Stimulated activated CD4-positive, alpha-beta T cell treated with anti-CD3 and anti-CD28 coated beads, Interleukin-2, amount 100 ng/mL, for 24 hours (primary cell): ENCODE results near the gene GPR62.
"Not testable (repeated sequence)": the region's sequence is repeated elsewhere in the genome, so short reads cannot be mapped to it uniquely, and the experiment has no call there.

ENCODE experiments used
- DNase-seq, 2 donors: peaks; one replicate each; pipeline ENCODE4 v3.0.0-alpha.2; 2020

GPR62 gene

GRCh38 chr3:51971350-51971749, 16.2 kb downstream of the GPR62 start:
- no peak for DNase-seq

GRCh38 chr3:51974277-51974962, 19.2 kb downstream of the GPR62 start:
- DNase-seq: peak in 1 of 2 donors; percentile 48

GRCh38 chr3:51974963-51975851, 20.0 kb downstream of the GPR62 start, which contains the start of gene ABHD14A:
Gene ABHD14A (plus strand): TSS chr3:51975064. CDS start chr3:51975136, 72 bp downstream.
- peak; percentile 73 to 76 for DNase-seq

GRCh38 chr3:51975852-51976549, 20.8 kb downstream of the GPR62 start:
- DNase-seq: peak; percentile 46 to 54

- DNase-seq: no peak
Observed at GRCh38 chr3:51977446-51978142, 22.4 kb downstream of the GPR62 start.

- DNase-seq: no peak
Observed at GRCh38 chr3:51978143-51978502, 22.9 kb downstream of the GPR62 start.

GRCh38 chr3:51980253-51980652, 25.1 kb downstream of the GPR62 start:
- no peak for DNase-seq

- peak; percentile 41 for DNase-seq
Observed at GRCh38 chr3:51982352-51982837, 27.2 kb downstream of the GPR62 start.

GRCh38 chr3:51982838-51983577, 27.8 kb downstream of the GPR62 start, which contains the start of gene ACY1:
Gene ACY1 (plus strand): TSS chr3:51983535. CDS start chr3:51984065, 530 bp downstream.
- DNase-seq: peak; percentile 80 to 87

GRCh38 chr3:51983578-51984268, 28.5 kb downstream of the GPR62 start:
- no peak for DNase-seq

- DNase-seq: no peak
Observed at GRCh38 chr3:51984269-51984647, 29.1 kb downstream of the GPR62 start.

GRCh38 chr3:51985063-51985462, 29.9 kb downstream of the GPR62 start:
- no peak for DNase-seq

GRCh38 chr3:51986010-51986947, 31.1 kb downstream of the GPR62 start:
- DNase-seq: no peak

- DNase-seq: no peak
Observed at GRCh38 chr3:51987568-51987967, 32.4 kb downstream of the GPR62 start.

GRCh38 chr3:51988286-51989146, 33.3 kb downstream of the GPR62 start:
- DNase-seq: no peak

GRCh38 chr3:51990501-51990971, 35.4 kb downstream of the GPR62 start:
- peak in 1 of 2 donors; percentile 31 for DNase-seq

- peak in 1 of 2 donors; percentile 27 for DNase-seq
Observed at GRCh38 chr3:51992017-51992682, 37.0 kb downstream of the GPR62 start.

- DNase-seq: not testable (repeated sequence)
Observed at GRCh38 chr3:51993657-51994056, 38.5 kb downstream of the GPR62 start.
